NCI-H2029 (cell line): ENCODE measurements around the gene ZNF407.

Experiments
- DNase-seq: peaks from one replicate; lab custom pipeline; 2025; lab: John Stamatoyannopoulos, UW

Gene ZNF407

DNA sequence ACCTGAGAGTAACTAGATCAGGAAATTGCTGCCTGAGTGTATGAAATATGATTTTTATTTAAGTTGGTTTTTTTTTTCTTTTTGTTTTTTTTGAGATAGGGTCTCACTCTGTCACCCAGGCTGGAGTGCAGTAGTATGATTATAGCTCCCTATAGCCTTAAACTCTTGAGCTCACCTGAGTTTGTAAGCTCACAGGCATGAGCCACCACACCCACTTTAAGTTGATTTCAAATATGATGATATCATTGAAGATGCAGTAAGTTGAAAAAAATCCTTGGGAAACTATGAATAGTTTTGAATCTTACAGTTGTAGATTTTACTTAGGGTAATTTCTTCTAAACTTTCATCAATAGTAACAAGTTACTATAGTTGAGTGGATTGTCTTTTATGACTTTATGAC lies 234.7 kb downstream of the ZNF407 start:
- no peak for DNase-seq

DNA sequence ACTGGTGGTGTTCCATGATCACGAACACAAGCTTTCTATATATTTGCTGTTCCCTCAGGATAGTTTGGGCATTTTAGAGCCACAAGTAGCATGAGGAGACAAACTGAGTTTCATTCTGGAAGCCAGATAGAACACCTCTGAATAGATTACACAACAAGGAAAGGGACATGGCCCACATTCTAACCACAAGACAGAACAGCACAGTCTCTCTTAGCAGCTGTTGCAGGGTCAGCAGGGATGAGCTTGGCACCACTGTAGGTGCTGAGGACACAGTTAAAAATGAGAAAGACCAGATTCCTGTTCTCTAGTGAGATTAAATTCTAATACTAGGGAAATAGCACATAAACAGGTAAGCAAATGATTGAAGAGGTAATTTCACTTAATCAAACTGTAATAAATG lies 235.3 kb downstream of the ZNF407 start:
- no peak for DNase-seq

DNA sequence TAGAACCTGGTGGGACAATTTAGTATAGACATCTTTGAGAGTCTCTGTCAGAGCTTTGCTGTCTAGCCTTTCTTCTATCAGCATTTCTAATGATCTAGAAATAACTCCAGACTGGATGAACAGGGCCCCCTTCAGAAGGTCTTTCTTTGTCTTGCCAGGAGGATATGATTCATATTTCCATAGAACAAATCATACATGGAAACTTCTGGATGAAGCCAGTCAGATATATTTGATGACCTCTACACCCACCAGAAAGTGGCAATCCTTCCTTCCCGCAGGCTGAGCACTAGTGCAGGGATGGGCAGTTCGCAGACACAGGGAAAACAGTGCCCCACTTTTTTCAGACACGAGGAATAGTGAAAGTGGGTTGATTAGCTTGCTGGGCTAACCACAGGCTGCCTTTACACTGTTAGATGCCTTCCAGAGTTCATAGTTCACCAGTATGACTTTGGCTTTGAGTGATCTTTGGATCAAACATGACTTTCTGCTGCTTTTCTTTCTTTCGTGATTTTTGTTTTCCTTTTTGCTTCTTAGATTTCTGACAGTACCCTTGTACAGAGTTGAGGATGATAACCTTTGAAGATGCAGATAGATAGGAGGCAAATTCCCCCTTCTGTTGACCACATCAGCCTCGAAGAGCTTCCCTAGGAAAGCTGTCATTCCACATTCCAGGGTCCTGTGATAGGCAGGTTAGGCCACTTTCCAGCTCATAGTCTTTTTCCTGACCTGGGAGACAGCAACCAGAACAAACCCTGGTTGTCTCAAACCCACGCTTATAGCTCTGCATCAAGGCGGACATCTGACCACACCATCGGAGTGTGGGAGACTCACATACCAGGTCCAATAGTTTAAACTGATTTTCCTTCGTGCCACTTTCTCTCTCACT lies 237.0 kb downstream of the ZNF407 start:
- DNase-seq = no peak

DNA sequence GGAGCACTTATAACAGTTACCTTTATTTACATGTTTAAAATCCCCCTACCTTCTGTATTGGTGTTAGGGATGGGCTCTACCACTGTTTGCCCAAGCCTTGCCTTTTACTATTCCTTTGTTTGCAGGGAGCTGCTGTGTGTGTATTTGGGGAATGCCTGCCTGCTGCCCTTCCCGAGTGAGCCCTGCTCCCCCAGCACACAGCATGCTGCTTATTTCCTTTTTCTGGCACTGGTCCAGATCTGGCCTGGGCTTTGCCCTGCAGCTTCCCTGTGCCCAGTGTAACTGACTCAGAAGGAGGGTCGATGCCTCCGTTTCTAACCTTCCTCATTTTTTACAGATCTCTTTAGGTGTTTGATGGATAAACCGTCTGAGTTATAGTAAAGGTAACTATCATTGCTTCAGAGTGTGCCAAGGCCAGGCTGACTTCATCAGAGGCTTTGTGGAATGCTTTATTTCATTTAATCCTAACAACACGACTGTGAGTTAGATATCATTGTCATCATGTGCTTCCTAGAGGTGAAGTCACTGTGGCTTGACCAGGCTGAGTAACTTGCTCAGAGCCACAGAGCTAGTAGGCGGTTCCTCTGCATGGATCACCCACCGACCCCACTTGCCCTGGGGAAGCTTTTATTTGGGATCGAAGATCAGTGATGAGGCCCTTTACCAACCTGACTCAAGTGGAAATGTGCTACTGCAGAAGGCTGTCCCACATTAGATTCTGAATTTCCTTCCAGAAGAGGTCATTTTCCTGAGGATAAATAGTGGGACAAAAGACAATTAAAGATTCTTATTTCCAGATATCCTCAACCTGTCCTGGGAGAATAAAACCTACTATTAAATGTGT lies 238.8 kb downstream of the ZNF407 start:
- peak; percentile 5 for DNase-seq

DNA sequence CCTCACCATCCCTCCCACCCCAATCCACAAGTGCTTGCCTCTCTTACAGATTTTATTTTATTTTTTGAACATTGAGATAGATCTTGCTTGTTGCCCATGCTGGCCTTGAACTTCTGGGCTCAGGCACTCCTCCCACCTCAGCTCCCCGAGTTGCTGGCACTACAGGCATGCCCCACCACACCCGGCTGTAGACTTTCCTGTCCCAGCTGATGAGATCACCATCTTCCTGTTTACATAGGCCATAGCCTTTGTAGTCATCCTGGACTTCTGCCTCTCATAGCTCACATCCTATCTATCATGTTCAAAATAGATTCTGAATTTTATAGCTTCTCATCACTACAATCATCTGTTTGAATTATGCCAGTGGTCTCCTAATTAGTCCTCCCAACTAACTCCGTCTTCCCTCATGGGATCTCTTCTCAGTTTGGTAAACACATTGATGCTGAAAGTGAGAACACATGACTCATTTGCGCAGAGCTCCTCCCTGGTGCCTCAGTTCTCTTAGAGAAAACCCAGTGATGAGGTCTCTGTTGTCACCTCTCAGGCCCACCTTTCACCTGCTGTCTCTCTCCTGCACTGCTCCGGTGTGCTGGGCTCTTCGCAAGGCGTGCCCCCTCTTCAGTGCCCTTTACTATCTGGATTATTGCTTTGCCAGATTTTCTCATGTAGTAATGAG lies 243.0 kb downstream of the ZNF407 start:
- DNase-seq = no peak

DNA sequence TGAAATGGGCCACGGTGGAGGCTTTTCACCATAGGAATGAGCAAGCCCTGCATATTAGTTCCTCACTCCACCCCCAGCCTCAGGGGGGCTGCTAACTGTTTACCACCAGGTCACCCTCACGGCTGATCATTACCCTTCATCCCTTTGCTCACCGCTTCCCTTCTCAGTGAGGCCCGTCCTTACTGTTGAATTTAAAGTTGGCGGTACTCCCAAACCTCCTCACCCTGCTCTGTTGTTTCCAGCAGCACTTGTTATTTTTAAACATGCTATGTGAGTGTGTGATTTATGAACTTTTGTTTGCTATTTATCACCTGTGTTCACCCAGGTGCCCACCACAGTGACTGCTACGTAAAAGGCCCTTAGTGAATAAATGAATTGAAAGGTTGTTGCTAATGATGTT lies 243.6 kb downstream of the ZNF407 start:
- no peak for DNase-seq

DNA sequence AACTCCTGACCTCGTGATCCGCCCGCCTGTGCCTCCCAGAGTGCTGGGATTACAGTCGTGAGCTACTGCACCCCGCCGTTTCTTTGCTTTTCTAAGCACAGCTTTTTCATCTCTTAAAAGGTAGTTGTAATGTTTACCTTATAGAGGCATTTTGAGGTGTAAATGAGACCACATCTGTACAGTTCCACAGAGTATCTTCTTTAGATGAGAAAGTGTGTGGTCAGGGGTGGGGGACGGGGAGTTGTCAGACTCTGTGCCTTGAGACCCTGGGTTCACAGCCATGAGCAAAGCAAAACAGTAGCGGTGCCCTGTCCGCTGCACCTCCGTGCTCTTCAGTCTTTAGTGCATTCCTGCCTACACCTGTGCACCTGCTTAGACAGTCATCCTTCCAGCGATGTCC lies 251.6 kb downstream of the ZNF407 start:
- DNase-seq = no peak

DNA sequence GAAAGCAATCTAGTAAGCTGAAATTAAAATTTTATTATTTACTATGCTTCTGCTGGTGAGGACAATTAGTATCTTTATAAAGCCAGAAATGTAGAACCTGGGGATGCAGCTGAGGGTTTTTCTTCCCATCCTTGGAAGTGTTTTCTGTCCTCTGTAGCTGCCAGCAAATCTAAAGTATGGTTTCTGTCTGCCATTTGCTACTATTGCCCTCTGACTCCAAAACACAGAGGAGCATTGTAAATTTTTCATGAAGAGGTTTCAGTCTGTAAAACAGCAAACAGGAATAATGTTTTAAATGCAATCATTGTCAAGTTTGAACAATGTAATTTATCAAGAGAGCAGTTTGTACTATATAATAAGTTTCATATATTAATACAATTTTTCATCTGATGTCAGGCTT lies 258.8 kb downstream of the ZNF407 start:
- DNase-seq = no peak

DNA sequence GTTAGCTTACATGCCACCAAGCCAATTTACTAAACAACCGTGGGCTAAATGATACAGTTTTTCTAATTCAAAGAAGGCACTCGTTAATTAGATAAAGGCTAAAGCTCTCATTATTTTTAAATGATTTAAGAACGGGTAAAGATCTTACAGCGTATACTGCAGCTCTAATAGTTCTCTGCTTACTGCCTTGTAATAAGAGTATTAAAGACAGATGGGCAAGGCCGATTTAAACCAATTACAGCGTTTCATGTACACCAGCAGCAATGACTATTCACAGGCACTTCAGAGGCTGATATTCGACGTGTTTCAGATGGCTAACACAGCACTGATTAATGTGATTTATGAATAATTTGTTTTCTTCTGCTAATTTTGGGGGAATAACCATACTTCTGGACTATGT lies 259.3 kb downstream of the ZNF407 start:
- DNase-seq = no peak

DNA sequence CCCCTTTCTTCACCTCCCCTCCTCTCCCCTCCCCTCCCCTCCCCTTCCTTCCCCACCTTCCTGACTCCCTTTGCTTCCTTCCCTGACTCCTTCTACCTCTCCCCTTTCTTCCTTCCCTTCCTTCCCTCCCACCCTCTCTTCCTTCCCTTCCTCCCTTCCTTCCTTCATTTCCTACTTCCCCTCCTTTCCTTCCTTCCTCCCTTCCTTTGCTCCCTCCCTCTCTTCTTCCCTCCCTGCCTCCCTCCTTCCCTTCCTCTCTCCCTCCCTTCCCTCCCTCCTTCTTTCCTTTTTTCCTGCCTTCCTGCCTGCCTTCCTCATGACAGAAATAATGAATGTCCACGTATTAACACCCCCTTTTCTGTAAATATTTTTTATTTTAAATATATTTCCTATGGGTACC lies 260.2 kb downstream of the ZNF407 start:
- DNase-seq = no peak

DNA sequence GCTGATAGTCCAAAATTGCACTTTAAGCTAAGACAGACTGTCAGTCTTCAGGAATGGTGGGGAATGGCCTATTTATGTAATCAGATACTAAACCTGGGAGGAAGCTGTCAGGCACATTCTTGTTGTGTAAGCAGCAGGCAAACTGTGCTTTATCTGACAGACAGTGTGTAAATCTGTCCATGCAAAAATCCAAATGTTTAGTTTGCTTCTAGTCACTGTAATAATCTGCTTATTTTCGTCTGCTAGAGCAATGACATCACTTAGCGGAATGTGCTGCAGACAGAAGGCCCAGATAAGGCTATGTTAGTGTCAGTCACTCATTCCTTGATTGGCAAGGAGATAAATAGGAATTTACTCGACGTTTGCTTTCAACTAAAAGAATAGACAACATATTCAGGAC lies 263.5 kb downstream of the ZNF407 start:
- DNase-seq = no peak

DNA sequence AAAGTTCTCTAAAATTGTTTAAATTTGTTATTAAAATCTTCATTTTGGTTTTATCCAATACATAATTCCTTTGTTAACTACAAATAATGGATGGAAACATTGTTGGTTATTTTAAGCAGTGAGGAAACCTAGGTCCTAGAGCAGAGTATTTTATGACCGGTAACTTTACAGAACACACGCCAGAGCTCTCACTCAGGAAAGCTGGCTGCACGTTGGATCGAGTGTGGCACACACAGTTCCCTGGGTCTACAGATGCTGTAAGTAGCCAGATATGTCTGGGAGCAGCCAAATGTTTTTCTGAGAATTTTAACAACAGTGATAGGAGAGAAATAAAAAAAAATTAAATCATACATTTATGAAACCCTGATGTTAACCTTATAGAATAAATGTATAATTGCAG lies 264.4 kb downstream of the ZNF407 start:
- DNase-seq = no peak

DNA sequence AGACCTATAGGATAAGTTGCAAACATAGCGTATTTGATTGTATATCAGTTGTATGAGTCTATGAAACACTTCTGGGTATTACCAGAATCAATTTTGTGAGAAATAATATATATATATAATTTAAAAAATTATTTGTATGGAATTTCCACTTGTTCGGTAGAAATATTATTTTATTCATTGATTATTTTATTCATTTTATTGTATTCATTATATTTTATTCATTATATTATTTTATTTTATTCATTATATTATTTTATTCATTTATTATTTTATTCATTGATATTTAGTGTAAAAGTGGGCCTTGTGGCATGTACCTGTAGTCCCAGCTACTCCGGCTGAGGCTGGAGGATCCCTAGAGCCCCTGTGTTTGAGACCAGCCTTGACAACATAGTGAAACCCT lies 268.9 kb downstream of the ZNF407 start:
- DNase-seq = no peak

DNA sequence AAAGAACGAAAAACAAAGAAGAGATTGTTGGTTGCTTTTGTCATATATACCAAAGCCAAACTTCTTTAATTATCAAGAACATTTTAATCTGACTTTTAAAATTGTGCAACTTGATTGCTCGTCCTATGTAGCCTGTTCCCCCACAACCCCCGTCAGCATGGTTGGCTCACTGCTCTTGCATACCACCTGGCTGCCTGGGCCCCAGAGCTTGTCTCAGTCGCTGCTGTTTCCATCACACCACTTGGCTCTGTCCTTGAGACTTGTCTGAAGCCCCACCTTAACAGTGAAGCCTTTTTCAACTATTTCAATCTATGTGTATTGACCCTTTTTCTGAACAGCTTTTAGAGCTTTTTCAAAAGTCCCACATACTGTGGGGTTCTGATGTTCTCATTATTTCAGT lies 270.8 kb downstream of the ZNF407 start:
- no peak for DNase-seq

DNA sequence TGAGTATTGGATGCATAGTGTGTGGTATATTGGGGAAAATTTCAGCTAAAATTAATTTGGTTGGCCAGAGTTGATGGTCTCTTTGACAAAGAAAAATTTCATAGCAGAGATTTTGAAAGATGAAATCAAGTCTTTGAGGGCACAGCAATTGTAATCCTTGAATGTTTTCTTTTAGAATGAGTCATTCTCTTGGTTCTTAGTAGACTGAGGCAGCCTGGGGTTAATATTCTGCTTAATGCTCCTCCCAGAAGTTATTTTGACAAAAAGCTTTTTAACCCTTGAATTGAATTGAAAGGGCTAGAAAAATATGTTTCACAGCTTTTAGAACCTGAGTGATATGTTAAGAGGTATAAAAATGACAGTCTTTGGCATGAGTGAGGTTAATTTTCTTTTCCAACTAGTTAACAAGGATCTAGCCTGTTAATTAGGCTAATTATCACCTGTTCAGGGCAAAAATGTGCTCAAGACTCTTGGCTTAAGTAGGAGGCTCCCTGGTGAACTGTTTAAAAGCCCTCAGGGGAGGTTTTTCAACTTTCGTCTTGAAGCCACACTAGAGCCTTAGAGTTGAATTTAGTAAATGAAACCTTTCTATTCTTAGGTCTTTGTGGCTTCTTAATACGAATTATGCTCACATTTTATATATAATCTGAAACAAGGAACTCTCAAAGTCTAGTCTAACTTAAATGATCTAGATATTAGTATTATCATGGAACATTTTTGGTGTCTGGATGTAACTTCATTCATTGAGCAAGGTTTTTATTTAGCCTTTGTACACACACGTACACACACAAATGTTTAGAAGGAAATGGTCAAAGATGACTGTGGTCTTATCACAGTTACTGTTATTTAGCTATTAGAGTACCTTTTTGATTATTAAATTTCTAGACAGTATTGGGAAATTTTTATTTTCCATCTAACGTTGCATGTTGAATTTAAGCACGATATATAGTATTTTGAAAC lies 272.5 kb downstream of the ZNF407 start:
- DNase-seq = no peak

DNA sequence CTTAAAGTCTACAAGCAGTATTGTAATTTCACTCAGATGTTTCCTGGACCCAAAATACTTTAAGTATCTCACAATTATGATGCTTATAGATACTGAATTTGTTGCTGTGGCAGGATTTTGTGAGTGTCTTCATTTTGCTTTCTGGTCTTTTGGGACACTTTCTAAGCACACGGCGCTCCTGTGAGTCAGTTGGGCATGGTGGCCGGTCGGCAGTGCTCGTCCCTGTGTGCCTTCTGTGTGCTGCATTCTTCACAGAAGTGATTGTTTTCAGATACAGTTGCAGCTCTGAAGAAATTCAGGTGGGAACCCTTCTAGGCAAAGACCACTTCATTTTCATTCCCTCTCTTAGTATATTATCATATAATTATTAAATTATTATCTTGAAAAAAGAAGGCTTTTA lies 273.3 kb downstream of the ZNF407 start:
- no peak for DNase-seq

DNA sequence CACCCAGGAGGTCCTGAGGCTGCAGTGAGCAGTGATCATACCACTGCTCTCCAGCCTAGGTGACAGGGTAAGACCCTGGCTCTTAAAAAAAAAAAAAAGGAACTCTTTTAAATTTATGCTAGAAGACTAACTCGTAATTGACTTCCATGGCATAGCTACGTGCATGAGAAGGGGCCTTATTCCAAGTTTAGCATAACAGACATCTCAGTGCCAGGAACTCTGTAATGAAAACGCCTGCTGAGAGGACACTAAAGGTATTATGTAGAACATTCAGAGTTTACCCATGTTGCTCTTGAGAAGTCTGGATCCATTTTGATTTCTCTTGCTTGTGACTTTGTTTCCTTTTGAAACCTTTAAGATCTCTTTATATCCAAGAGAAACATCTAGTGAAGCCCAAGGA lies 276.0 kb downstream of the ZNF407 start:
- no peak for DNase-seq

DNA sequence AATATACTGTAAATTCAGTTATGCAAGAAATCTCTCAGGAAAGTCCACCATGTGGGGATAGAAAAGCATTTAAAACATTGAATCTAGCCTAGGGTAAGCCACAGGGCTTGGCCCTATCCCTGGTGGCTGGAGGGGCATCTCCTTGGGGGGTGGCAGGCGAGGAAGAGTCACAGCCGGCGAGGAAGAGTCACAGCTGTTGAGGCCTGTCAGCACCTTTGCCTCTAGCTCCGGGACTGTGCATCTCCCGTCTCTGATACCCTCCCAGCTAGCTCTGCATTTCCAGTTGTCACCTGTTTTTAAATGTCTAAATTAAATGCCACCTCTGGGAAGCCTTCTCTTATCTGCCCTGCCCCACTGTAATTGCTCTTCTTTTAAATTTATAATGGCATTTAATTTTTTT lies 276.7 kb downstream of the ZNF407 start:
- DNase-seq = no peak

DNA sequence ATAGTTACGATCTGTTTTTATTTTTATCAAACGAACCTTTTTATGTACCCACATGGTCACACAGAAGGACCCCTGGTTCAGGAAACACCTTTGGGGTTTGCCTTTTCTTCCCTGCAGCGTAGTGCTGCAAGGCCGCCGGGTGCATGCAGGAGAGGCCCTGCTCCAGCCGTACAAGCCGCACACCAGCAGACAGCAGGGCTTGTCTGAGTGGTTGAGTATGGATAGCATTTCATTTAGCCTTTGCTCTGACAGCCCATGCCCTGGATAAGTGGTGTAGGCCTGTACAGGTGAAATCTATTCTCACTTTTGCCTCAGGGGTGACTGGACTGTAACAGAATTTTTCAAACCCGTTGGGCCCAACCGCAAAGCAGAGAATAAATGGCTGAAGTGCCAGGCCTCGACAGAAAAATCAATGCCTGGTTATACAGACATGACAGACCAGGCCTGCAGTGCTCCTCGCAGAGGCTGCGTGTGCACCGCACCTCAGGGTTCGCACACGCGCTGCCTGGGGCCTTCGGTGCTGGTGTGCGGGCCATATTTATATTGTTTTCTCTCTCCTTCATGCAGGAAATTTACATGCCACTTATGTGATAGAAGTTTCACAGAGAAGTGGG lies 279.1 kb downstream of the ZNF407 start:
- no peak for DNase-seq

DNA sequence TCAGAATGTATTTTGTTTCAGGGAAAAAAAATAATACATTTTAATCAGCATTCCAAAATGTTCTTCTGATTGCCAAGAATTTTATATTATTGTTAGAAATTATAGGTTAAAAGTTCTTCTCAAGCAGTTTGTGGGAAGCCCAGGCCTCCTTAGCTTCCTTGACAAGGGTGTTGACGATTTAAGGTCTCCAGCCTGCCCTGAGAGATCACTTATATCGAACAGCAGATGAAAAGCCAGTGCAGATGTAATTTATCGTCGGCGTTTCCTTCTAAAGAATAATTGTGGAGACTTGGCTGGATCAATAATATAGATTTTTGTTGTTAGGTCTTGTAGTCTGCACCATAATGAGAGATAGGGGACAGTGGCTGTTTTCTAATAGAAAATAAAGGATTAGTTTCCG lies 280.6 kb downstream of the ZNF407 start:
- DNase-seq = no peak

DNA sequence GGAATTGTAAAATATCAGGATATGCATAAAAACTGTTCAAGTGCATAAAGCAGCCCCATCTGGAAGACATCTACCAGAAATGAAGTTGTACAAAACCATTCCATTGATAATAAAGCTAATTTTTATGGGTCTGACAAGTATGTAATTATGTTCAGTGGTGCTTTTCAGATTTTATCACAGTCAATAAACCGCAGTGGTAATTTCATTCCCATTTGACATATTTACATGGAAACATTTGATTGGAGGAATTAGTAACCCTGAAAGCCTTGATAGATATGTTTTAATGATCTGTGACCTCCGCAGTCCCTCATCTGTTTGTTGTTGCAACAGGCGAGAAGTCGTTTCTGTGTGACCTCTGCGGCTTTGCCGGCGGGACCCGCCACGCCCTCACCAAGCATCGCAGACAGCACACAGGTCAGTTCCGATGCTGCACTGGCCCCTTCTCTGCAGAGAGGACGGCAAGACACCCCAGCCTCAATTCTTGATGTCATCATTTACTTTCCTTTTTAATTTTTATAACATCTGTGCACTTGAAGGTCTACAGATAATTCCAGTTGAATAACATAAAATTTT lies 283.1 kb downstream of the ZNF407 start:
- DNase-seq = no peak
